NCI-H748 treated with DMSO at 0.1 percent for 48 hours (cell line): Measurements from ENCODE around the gene PRTN3.
A peak's percentile ranks its signal among the peaks of the same experiment; 100 is the strongest.

Experiments
- DNase-seq: peaks from one replicate; lab custom pipeline; 2025; lab: John Stamatoyannopoulos, UW

PRTN3 gene

GRCh38 chr19:840519-841206 is at the start of gene PRTN3:
TSS of gene PRTN3 (plus strand) at chr19:840999. CDS start at chr19:841009, 10 bp downstream.
- no peak for DNase-seq

GRCh38 chr19:791007-791566 is 49.7 kb upstream of the PRTN3 start:
- no peak for DNase-seq

GRCh38 chr19:791567-792305 is 49.1 kb upstream of the PRTN3 start:
- no peak for DNase-seq

GRCh38 chr19:792306-792885 is 48.4 kb upstream of the PRTN3 start:
- DNase-seq: no peak

- DNase-seq: no peak
Measured at GRCh38 chr19:793806-794205, 47.0 kb upstream of the PRTN3 start.

- no peak for DNase-seq
Measured at GRCh38 chr19:795073-795611, 45.7 kb upstream of the PRTN3 start.

- no peak for DNase-seq
Measured at GRCh38 chr19:795691-796581, 44.9 kb upstream of the PRTN3 start.

GRCh38 chr19:796692-797527 is 43.9 kb upstream of the PRTN3 start, which contains the start of gene PTBP1:
TSS of gene PTBP1 (plus strand) at chr19:797452. CDS start at chr19:797498, 46 bp downstream.
- DNase-seq: peak; percentile 96

- DNase-seq: peak; percentile 57
Measured at GRCh38 chr19:797528-798414, 43.0 kb upstream of the PRTN3 start.

GRCh38 chr19:798415-799075 is 42.3 kb upstream of the PRTN3 start:
- no peak for DNase-seq

- DNase-seq: no peak
Measured at GRCh38 chr19:799076-799881, 41.5 kb upstream of the PRTN3 start.

GRCh38 chr19:800360-801029 is 40.3 kb upstream of the PRTN3 start:
- DNase-seq: no peak

- DNase-seq: no peak
Measured at GRCh38 chr19:801030-801860, 39.6 kb upstream of the PRTN3 start.

GRCh38 chr19:801861-802497 is 38.8 kb upstream of the PRTN3 start:
- DNase-seq: no peak

- DNase-seq: no peak
Measured at GRCh38 chr19:802498-803098, 38.2 kb upstream of the PRTN3 start.

- DNase-seq: no peak
Measured at GRCh38 chr19:803099-803561, 37.7 kb upstream of the PRTN3 start.
